Fibroblast of upper back skin (primary cell): ENCODE data around the gene MVB12B.
A peak's percentile ranks its signal among the peaks of the same experiment; 100 is the strongest.

ENCODE experiments used
- DNase-seq: peaks from one replicate; pipeline ENCODE4 v3.0.0-alpha.2; 2013

MVB12B gene

DNA sequence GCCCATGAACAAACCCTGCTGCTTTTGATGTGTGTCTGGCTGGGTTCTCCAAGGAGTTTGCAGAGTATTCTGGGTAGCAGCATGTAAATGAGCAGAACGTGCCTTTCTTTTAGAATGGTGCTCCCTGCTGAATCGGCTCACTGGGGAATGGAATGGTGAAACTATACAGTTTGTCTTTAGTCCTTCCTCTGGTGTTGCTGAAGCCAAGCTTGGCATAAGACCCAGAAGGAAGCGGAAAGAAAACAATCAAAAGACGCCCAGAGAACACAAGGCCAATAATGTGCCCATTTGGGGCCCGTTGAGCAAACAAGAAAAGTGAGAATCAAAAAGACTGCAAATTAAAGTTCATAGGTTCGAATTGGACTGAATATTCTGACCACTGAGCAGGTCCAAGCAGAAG lies 60.1 kb downstream of the MVB12B start:
- no peak for DNase-seq

- DNase-seq: no peak
Observed at GRCh38 chr9:126388964-126389708, 62.5 kb downstream of the MVB12B start.

GRCh38 chr9:126389992-126390391 lies 63.4 kb downstream of the MVB12B start:
- DNase-seq: no peak

GRCh38 chr9:126390923-126391322 lies 64.3 kb downstream of the MVB12B start:
- DNase-seq: no peak

GRCh38 chr9:126391713-126392661 lies 65.4 kb downstream of the MVB12B start:
- no peak for DNase-seq

DNA sequence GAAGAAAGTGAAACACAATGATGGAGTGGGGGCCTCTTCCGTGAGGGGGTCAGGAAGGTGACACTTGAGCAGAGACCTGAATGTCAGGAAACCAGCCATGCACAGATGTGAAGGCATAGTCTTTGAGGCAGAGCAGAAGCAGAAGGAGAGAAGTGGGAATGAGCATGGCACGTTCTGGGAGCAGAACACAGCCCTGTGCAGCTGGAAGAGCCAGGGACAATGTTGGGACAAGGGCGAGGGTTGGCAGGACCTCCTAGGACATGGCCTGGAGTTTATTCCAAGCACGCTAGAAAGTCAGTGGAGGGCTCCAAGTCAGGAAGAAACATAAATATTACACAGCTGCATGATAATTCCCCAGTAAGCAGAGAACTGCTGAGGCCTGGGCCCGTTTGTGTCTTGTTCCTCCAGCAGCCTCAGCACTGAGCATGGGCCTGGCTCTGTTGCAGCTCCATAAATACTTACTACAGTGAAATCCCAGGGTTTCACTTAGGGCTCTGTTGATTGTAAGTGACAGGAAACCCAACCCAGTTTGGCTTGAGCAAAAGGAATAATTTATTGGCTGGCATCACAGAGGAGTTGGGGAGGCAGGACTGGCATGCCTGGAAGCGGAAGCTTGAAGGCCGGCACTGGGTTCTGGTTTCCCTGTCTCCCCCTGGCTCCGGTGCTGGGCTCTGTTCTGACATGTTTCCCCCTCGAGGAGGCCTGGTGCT lies 66.2 kb downstream of the MVB12B start:
- DNase-seq: no peak

GRCh38 chr9:126393876-126394275 lies 67.2 kb downstream of the MVB12B start:
- DNase-seq: no peak

DNA sequence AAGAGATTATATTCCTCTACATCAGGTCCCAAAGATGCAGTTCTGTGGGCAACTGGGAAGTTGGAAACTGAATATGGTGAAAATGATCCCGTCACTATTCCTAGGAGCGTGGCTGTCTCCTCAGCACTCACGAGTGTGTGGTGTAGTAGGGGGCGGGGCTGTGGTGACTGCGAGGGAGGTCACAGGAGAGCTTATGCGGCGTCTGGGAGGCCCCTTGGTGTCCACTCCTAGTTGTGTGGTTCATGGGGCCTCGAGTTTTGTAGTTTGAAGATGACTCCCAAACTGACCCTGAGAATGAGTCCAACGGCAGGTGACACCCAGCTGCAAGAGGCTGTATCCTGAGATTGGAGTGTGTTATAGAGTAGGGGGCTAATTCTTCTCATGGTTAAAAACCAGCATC lies 68.2 kb downstream of the MVB12B start:
- DNase-seq: no peak

- peak; percentile 67 for DNase-seq
Observed at GRCh38 chr9:126395439-126396212, 69.0 kb downstream of the MVB12B start.

GRCh38 chr9:126397056-126397455 lies 70.4 kb downstream of the MVB12B start:
- no peak for DNase-seq

- DNase-seq: peak; percentile 40
Observed at GRCh38 chr9:126398403-126399058, 71.9 kb downstream of the MVB12B start.

DNA sequence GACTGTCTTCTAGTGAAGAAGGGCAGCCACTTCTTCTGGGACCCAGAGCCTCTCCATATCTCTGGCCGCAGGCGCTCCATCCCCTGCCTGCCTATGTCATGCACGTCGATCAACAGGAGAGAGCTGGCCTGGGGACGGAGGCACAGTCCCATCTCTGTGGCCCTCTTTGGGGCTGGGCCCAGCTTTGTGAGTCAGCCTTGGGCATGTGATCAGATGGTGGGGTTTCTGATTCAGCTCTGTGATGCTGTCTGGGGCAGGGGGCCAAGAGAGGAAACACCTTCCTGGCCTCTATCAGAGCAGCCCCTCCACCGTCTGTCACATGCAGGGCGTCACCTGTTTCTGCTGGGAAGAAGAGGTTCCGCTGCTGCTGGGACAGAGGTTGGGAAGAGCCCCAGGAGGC lies 72.6 kb downstream of the MVB12B start:
- DNase-seq: peak; percentile 31

DNA sequence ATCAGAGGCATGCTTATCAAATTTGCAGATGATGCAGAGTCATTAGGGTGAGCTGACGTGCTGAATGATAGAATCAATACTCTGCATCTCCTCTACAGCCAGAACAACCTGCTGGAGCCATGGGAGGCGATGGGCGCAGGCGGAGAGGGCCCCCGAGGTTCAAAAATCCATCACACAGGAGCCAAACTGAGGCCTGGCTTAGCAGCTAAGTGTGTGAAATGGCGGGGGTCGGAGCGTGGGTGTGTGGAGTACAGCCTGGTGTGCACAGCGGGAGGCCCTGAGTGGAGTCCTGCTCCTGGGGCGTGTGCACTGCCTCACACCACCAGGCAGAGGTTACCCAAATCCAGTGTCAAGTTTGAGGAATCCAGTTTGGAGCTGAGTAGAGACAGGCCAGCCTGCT lies 73.2 kb downstream of the MVB12B start:
- DNase-seq: no peak

GRCh38 chr9:126400571-126400970 lies 73.9 kb downstream of the MVB12B start:
- no peak for DNase-seq

DNA sequence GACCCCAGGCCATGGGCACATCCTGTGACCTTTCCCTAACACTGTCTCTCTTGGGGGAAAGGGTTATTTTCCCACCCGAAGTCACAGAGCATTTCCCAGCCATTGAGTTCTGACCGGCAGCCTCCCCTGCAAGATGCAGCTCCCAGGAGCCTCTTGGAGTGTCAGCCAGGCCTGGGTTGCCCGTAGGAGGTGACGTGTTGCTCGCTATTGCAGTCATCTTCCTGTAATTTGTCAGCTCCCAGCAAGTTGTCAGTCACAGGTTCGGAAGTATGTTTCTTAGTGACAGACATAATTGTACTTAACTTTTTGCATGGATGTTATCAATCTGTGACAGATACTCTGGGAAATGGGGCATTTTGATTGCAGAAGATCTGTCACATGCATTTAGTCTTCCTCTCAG lies 74.5 kb downstream of the MVB12B start:
- no peak for DNase-seq

DNA sequence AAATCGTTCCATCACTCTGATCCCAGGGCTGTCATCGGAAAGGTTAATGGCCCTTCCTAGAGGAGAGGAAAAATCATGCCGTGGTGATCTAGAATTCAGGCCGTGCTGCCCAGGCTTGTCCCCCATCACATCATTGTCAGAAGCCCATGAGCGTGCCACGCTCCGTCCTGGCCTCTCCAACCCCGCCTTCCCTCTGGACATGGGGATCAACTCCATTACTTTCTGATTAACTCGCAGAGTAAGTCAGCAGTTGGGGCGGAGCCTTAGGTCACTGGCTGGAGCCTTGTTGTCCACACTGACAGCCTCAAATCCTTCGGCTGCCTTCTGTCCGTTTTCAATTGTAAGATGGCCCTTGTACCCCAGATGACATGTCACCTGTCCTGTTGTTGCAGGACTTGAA lies 75.0 kb downstream of the MVB12B start:
- no peak for DNase-seq

DNA sequence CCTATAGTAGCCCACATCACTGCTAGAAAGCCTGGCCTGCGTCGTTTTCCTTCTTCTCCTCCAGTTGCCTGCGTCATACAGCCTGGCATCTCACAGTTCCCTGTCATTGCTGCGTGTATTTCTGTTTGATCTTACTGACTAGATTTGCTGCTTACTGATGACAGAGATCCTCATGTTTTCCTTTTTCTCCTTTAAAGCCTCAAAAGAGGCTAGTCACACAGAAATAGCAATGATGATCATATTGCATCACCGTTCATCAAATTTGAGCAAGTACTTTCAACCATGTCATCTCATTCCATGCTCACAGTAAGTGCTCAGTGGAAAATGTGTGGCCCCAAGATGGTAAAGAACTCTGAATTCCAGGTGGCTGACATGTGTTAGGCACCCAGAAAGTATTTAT lies 76.8 kb downstream of the MVB12B start:
- peak; percentile 64 for DNase-seq

DNA sequence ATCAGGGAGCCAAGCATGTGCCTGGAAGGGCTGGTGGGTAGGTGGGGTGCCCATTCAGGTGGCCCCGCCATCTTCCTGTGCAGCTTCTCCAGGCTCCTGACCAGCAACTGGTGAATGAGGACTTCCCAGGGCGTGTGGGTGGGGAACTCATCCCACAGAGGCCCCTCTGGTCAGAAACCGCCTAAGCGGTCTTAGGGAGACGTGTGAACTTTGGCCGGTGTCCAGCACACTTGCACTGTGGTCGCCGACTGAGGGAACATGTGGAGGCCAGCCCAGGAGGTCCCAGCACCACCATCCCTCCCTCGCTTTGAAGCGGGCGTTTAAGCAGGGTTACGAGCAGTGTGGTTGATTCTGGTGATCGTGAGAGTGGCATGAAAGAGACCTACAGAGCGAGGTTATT lies 77.8 kb downstream of the MVB12B start:
- DNase-seq: peak; percentile 16

DNA sequence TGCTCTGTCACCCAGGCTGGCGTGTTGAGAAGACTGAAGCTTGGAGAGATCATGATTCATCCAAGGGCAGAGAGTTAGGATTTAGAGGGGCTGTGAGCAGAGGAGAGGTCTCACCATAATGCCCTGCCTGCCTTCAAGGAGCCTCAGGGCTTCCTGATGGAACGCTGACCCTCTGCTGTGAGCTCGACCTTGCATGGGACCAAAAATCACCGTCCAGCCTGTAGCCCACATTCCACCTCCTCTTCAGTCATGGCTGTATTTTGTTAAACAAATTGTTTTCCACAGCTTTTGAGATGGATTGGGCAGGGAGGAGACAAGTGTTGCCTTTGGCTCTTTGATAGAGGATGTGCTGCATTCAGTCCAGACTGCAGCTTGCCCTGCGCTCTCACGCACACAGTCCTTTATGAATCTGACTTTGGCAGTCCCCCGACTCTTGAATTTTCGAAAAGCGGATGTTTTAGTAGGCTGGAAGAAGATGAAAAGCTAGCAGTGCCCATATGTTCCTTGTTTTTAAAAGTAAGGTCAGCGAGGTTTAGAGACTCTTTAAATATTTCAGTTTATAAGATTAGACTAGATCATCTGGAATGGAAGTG lies 79.5 kb downstream of the MVB12B start:
- peak; percentile 33 for DNase-seq

GRCh38 chr9:126407114-126407870 lies 80.7 kb downstream of the MVB12B start:
- DNase-seq: peak; percentile 41

DNA sequence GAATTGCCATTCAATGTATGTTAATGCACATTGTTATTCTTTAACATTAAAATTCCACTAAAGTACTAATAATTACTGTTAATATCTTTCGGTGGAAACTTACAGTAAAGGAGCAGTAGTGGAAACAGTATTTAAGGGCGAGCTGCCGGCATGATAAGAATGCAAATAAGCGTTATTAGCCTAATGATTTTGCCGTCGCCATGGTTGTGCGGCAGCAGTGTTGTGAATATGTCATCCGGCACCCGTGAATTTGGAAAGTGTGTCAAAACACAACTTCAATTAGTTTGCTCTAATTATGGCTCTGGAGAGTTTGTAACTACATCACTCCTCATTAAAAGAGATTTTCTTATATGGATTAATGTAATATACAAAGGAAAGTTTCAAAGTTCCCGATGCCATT lies 81.4 kb downstream of the MVB12B start:
- no peak for DNase-seq
